SK-N-SH treated with all-trans-retinoic acid at 6 μM for 48 hours (cell line): Measurements from ENCODE around the gene LRP8.

Source experiments
- ATAC-seq: fragments of 200-7000 bp; cut with Tn5 transposase; 3 replicates; pipeline ENCODE4 v1.9.1; 2020; ENCODE audit warnings: mild to moderate bottlenecking, moderate library complexity
- ARNTL ChIP-seq: fragments of 450-650 bp; formaldehyde crosslinking; IDR thresholded peaks from 2 replicates; pipeline ENCODE4 v1.5.0; 2020; ENCODE audit warnings: low read depth, mild to moderate bottlenecking, moderate library complexity, borderline replicate concordance
- BACH2 ChIP-seq: fragments of 250-450 bp; sonication (Bioruptor Pico); IDR thresholded peaks from 2 replicates; pipeline ENCODE4 v1.9.0; 2021; ENCODE audit warnings: mild to moderate bottlenecking, borderline replicate concordance
- CSDC2 ChIP-seq: fragments of 250-450 bp; sonication (Bioruptor Pico); IDR thresholded peaks from 2 replicates; pipeline ENCODE4 v1.5.0; 2020; ENCODE audit warnings: mild to moderate bottlenecking, moderate library complexity
- GLIS3 ChIP-seq: fragments of 250-450 bp; sonication (Bioruptor Pico); IDR thresholded peaks from 2 replicates; pipeline ENCODE4 v1.5.0; 2020; ENCODE audit warnings: mild to moderate bottlenecking, moderate library complexity
- ISL1 ChIP-seq: fragments of 250-450 bp; sonication (Bioruptor Pico); IDR thresholded peaks from 2 replicates; pipeline ENCODE4 v2.1.2; 2022; ENCODE audit warnings: mild to moderate bottlenecking, moderate library complexity
- OSR1 ChIP-seq: fragments of 250-450 bp; sonication (Bioruptor Pico); IDR thresholded peaks from 2 replicates; pipeline ENCODE4 v1.8.0; 2022; ENCODE audit warnings: moderate library complexity, mild to moderate bottlenecking, inconsistent platforms
- PPARA ChIP-seq: fragments of 250-450 bp; sonication (Bioruptor Pico); IDR thresholded peaks from 2 replicates; pipeline ENCODE4 v1.5.0; 2020; ENCODE audit warnings: mild to moderate bottlenecking, borderline replicate concordance
- RARB ChIP-seq: fragments of 250-450 bp; sonication (Bioruptor Pico); IDR thresholded peaks from 2 replicates; pipeline ENCODE4 v1.8.0; 2021; ENCODE audit warnings: mild to moderate bottlenecking, moderate library complexity
- SNAI2 ChIP-seq: fragments of 250-450 bp; sonication (Bioruptor Pico); IDR thresholded peaks from 2 replicates; pipeline ENCODE4 v1.5.0; 2020; ENCODE audit warnings: mild to moderate bottlenecking, moderate library complexity
- TCF4 ChIP-seq: fragments of 250-450 bp; sonication (Bioruptor Pico); IDR thresholded peaks from 2 replicates; pipeline ENCODE4 v1.8.0; 2021; ENCODE audit warnings: mild to moderate bottlenecking, moderate library complexity, borderline replicate concordance
- TOX ChIP-seq: fragments of 250-450 bp; sonication (Bioruptor Pico); IDR thresholded peaks from 2 replicates; pipeline ENCODE4 v1.8.0; 2021; ENCODE audit warnings: mild to moderate bottlenecking, moderate library complexity, borderline replicate concordance
- ZC3H10 ChIP-seq: fragments of 250-450 bp; sonication (Bioruptor Pico); IDR thresholded peaks from 2 replicates; pipeline ENCODE4 v1.5.1; 2021; ENCODE audit warnings: mild to moderate bottlenecking, moderate library complexity
- ZFP3 ChIP-seq: fragments of 250-450 bp; sonication (Bioruptor Pico); IDR thresholded peaks from 2 replicates; pipeline ENCODE4 v1.5.0; 2020; ENCODE audit warnings: mild to moderate bottlenecking, moderate library complexity
- ZFP30 ChIP-seq: fragments of 450-650 bp; formaldehyde crosslinking; IDR thresholded peaks from 2 replicates; pipeline ENCODE4 v1.5.0; 2022; ENCODE audit warnings: mild to moderate bottlenecking, moderate library complexity
- ZNF565 ChIP-seq: fragments of 450-650 bp; formaldehyde crosslinking; conservative IDR thresholded peaks from 2 replicates; pipeline ENCODE4 v1.5.0; 2020; ENCODE audit warnings: low read depth, mild to moderate bottlenecking, moderate library complexity
- ZNF8 ChIP-seq: fragments of 450-650 bp; formaldehyde crosslinking; IDR thresholded peaks from 2 replicates; pipeline ENCODE4 v1.5.0; 2020; ENCODE audit warnings: mild to moderate bottlenecking, moderate library complexity
- TF ChIP-seq, protein P1 (sequence below): fragments of 250-450 bp; sonication (Bioruptor Pico); IDR thresholded peaks from 2 replicates; pipeline ENCODE4 v1.8.0; 2020; ENCODE audit warnings: mild to moderate bottlenecking, moderate library complexity, borderline replicate concordance
- TF ChIP-seq, protein P2 (sequence below): fragments of 250-450 bp; sonication (Bioruptor Pico); IDR thresholded peaks from 2 replicates; pipeline ENCODE4 v1.5.1; 2020; ENCODE audit warnings: low read depth, mild to moderate bottlenecking, moderate library complexity
- TF ChIP-seq, protein P3 (sequence below): fragments of 250-450 bp; sonication (Bioruptor Pico); IDR thresholded peaks from 2 replicates; pipeline ENCODE4 v1.5.0; 2020; ENCODE audit warnings: mild to moderate bottlenecking, moderate library complexity
- TF ChIP-seq, protein P4 (sequence below): fragments of 250-450 bp; sonication (Bioruptor Pico); IDR thresholded peaks from 2 replicates; pipeline ENCODE4 v1.5.1; 2021; ENCODE audit warnings: mild to moderate bottlenecking, moderate library complexity
- TF ChIP-seq, protein P5 (sequence below): fragments of 250-450 bp; sonication (Bioruptor Pico); IDR thresholded peaks from 2 replicates; pipeline ENCODE4 v1.8.0; 2021; ENCODE audit warnings: low read depth, mild to moderate bottlenecking, moderate library complexity, borderline replicate concordance

Gene LRP8

DNA sequence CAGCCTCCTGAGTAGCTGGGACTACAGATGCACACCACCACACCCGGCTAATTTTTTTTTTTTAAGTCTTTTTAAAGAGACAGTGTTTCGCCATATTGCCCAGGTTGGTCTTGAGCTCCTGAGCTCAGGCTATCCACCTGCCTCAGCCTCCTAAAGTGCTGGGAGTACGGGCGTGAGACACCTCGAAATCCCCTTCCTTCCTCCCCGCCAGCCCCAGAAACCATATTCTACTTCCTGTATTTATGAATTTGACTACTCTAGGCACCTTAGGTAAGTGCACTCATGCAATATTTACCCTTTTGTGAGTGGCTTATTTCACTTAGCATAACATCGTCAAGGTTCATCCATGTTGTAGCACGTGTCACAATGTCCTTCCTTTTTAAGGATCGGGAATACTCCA is 6.9 kb upstream of the LRP8 start:
- no peak for ATAC-seq
- TF ChIP-seq ISL1 (CRISPR knock-in tag): no peak
- no peak for TF ChIP-seq BACH2 (CRISPR knock-in tag)
- TF ChIP-seq, protein P1, sequence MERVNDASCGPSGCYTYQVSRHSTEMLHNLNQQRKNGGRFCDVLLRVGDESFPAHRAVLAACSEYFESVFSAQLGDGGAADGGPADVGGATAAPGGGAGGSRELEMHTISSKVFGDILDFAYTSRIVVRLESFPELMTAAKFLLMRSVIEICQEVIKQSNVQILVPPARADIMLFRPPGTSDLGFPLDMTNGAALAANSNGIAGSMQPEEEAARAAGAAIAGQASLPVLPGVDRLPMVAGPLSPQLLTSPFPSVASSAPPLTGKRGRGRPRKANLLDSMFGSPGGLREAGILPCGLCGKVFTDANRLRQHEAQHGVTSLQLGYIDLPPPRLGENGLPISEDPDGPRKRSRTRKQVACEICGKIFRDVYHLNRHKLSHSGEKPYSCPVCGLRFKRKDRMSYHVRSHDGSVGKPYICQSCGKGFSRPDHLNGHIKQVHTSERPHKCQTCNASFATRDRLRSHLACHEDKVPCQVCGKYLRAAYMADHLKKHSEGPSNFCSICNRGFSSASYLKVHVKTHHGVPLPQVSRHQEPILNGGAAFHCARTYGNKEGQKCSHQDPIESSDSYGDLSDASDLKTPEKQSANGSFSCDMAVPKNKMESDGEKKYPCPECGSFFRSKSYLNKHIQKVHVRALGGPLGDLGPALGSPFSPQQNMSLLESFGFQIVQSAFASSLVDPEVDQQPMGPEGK (CRISPR knock-in tag): no peak
- TF ChIP-seq CSDC2: no peak
- TF ChIP-seq PPARA (CRISPR knock-in tag): no peak
- no peak for TF ChIP-seq SNAI2
- no peak for TF ChIP-seq GLIS3 (CRISPR knock-in tag)
- no peak for TF ChIP-seq ZNF565 (CRISPR knock-in tag)
- TF ChIP-seq, protein P2, sequence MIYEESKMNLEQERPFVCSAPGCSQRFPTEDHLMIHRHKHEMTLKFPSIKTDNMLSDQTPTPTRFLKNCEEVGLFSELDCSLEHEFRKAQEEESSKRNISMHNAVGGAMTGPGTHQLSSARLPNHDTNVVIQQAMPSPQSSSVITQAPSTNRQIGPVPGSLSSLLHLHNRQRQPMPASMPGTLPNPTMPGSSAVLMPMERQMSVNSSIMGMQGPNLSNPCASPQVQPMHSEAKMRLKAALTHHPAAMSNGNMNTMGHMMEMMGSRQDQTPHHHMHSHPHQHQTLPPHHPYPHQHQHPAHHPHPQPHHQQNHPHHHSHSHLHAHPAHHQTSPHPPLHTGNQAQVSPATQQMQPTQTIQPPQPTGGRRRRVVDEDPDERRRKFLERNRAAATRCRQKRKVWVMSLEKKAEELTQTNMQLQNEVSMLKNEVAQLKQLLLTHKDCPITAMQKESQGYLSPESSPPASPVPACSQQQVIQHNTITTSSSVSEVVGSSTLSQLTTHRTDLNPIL (CRISPR knock-in tag): no peak
- TF ChIP-seq ZNF8 (CRISPR knock-in tag): no peak

DNA sequence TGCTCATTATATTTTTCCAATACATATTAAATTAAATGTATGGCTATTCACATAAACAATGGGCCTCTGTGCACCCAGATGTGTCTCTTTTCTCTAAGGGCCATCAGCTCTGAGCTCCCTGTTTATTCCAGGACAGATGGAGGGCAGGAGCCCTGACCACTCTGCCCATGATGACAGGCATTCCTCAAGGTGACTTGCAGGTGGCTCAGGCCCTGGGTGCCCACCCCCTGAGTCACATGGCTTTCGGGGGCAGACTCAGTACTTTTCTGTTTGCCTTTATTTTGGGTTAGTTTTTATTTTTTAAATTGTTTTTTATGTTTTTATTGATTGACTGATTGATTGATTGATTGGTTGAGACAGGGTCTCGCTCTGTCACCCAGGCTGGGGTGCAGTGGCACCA is 6.4 kb upstream of the LRP8 start:
- no peak for ATAC-seq
- TF ChIP-seq ZFP30 (CRISPR knock-in tag) (no peak), TOX (CRISPR knock-in tag) (no peak), RARB (CRISPR knock-in tag) (no peak), BACH2 (CRISPR knock-in tag) (no peak), ISL1 (CRISPR knock-in tag) (no peak), TCF4 (no peak), ZNF565 (CRISPR knock-in tag) (no peak), PPARA (CRISPR knock-in tag) (no peak), ZNF8 (CRISPR knock-in tag) (no peak), ARNTL (CRISPR knock-in tag) (no peak), SNAI2 (no peak), ZFP3 (CRISPR knock-in tag) (no peak), OSR1 (CRISPR knock-in tag) (no peak), GLIS3 (CRISPR knock-in tag) (no peak), ZC3H10 (CRISPR knock-in tag) (no peak)
- TF ChIP-seq, protein P3, sequence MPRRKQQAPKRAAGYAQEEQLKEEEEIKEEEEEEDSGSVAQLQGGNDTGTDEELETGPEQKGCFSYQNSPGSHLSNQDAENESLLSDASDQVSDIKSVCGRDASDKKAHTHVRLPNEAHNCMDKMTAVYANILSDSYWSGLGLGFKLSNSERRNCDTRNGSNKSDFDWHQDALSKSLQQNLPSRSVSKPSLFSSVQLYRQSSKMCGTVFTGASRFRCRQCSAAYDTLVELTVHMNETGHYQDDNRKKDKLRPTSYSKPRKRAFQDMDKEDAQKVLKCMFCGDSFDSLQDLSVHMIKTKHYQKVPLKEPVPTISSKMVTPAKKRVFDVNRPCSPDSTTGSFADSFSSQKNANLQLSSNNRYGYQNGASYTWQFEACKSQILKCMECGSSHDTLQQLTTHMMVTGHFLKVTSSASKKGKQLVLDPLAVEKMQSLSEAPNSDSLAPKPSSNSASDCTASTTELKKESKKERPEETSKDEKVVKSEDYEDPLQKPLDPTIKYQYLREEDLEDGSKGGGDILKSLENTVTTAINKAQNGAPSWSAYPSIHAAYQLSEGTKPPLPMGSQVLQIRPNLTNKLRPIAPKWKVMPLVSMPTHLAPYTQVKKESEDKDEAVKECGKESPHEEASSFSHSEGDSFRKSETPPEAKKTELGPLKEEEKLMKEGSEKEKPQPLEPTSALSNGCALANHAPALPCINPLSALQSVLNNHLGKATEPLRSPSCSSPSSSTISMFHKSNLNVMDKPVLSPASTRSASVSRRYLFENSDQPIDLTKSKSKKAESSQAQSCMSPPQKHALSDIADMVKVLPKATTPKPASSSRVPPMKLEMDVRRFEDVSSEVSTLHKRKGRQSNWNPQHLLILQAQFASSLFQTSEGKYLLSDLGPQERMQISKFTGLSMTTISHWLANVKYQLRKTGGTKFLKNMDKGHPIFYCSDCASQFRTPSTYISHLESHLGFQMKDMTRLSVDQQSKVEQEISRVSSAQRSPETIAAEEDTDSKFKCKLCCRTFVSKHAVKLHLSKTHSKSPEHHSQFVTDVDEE (CRISPR knock-in tag): no peak
- TF ChIP-seq, protein P1 (CRISPR knock-in tag): no peak
- TF ChIP-seq, protein P4, sequence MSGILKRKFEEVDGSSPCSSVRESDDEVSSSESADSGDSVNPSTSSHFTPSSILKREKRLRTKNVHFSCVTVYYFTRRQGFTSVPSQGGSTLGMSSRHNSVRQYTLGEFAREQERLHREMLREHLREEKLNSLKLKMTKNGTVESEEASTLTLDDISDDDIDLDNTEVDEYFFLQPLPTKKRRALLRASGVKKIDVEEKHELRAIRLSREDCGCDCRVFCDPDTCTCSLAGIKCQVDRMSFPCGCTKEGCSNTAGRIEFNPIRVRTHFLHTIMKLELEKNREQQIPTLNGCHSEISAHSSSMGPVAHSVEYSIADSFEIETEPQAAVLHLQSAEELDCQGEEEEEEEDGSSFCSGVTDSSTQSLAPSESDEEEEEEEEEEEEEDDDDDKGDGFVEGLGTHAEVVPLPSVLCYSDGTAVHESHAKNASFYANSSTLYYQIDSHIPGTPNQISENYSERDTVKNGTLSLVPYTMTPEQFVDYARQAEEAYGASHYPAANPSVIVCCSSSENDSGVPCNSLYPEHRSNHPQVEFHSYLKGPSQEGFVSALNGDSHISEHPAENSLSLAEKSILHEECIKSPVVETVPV (CRISPR knock-in tag): no peak
- TF ChIP-seq, protein P5, sequence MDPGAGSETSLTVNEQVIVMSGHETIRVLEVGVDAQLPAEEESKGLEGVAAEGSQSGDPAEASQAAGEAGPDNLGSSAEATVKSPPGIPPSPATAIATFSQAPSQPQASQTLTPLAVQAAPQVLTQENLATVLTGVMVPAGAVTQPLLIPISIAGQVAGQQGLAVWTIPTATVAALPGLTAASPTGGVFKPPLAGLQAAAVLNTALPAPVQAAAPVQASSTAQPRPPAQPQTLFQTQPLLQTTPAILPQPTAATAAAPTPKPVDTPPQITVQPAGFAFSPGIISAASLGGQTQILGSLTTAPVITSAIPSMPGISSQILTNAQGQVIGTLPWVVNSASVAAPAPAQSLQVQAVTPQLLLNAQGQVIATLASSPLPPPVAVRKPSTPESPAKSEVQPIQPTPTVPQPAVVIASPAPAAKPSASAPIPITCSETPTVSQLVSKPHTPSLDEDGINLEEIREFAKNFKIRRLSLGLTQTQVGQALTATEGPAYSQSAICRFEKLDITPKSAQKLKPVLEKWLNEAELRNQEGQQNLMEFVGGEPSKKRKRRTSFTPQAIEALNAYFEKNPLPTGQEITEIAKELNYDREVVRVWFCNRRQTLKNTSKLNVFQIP (CRISPR knock-in tag): no peak
